Endodermal cell (in vitro differentiated cells): Measurements from ENCODE around the gene CDC6. TPM values are rescaled to one million over a fixed set of nuclear protein-coding genes. Genes with fewer than 3 reads are reported as not detected.
A peak's percentile ranks its signal among the peaks of the same experiment; 100 is the strongest.

ENCODE experiments used
- DNase-seq: peaks from one replicate; pipeline ENCODE4 v3.0.0-alpha.2; 2017
- H3K27ac ChIP-seq: 2 replicates; pipeline ENCODE4 v1.5.1; 2013; ENCODE audit warnings: mild to moderate bottlenecking, low read depth, low read length, moderate library complexity
- H3K27me3 ChIP-seq: 2 replicates; pipeline ENCODE4 v1.6.1; 2013; ENCODE audit warnings: mild to moderate bottlenecking, low read length, moderate library complexity; ENCODE audit not compliant: insufficient read depth, control insufficient read depth, poor library complexity, severe bottlenecking
- H3K36me3 ChIP-seq: 2 replicates; pipeline ENCODE4 v1.7.0; 2013; ENCODE audit warnings: mild to moderate bottlenecking, low read length, moderate library complexity; ENCODE audit not compliant: control insufficient read depth, insufficient read depth
- H3K4me1 ChIP-seq: one replicate; pipeline ENCODE4 v1.7.0; 2013; ENCODE audit warnings: low read length; ENCODE audit not compliant: control insufficient read depth, insufficient read depth
- H3K4me3 ChIP-seq: 2 replicates; pipeline ENCODE4 v1.5.1; 2013; ENCODE audit warnings: mild to moderate bottlenecking, low read length, moderate library complexity
- H3K9ac ChIP-seq: 2 replicates; pipeline ENCODE4 v1.6.1; 2013; ENCODE audit warnings: mild to moderate bottlenecking, low read length, moderate library complexity; ENCODE audit not compliant: poor library complexity, severe bottlenecking; ENCODE audit errors: extremely low read depth
- H3K9me3 ChIP-seq: 2 replicates; pipeline ENCODE4 v1.6.1; 2013; ENCODE audit warnings: mild to moderate bottlenecking, low read length, moderate library complexity; ENCODE audit not compliant: control insufficient read depth
- H3K27ac Mint-ChIP-seq: 2 replicates; pipeline ENCODE4 v1.8.0; 2020; ENCODE audit warnings: mixed read lengths
- H3K27me3 Mint-ChIP-seq: 2 replicates; pipeline ENCODE4 v1.8.0; 2021; ENCODE audit warnings: mild to moderate bottlenecking, mixed read lengths; ENCODE audit not compliant: insufficient read depth
- H3K36me3 Mint-ChIP-seq: 2 replicates; pipeline ENCODE4 v1.8.0; 2020; ENCODE audit warnings: low read depth, mixed read lengths
- H3K4me1 Mint-ChIP-seq: 2 replicates; pipeline ENCODE4 v1.8.0; 2020; ENCODE audit warnings: mixed read lengths
- H3K4me3 Mint-ChIP-seq: 2 replicates; pipeline ENCODE4 v1.8.0; 2020; ENCODE audit warnings: mild to moderate bottlenecking, moderate library complexity, mixed read lengths
- H3K9me3 Mint-ChIP-seq: 2 replicates; pipeline ENCODE4 v1.8.0; 2020; ENCODE audit warnings: mild to moderate bottlenecking, mixed read lengths
- CTCF ChIP-seq: fragments of 200-600 bp; sonication (generic); conservative IDR thresholded peaks from 2 replicates; pipeline ENCODE4 v1.5.0; 2021; ENCODE audit warnings: antibody characterized with exemption, mild to moderate bottlenecking
- WGBS, 2 experiments: methylation state at CpG; one replicate each; pipeline versions ENCODE4 v1.1.5 to v1.1.7; 2013; ENCODE audit warnings: missing lambda C conversion rate in 2 of 2, mixed read lengths in 1 of 2; ENCODE audit not compliant: insufficient coverage in 1 of 2, insufficient read length in 1 of 2; 5-methylcytosine and 5-hydroxymethylcytosine counted together
- total RNA-seq, 2 donors: library from RNA; stranded (reverse); fragmentation: NEBNext Ultra II Directional in 1 of 2; extraction: Animal tissue kit (Norgen Biotek cat#: 25700) in 1 of 2; gene quantifications; 2 replicates in 1 of 2; 3 replicates in 1 of 2; pipeline ENCODE4 v1.2.1, GENCODE V29; 2021

The CDC6 gene
- total RNA-seq, 2 donors from 2014 or later = 88.4 to 95.4 TPM

- H3K27me3 Mint-ChIP-seq = peaks cover 23% of the 10 kb centered on the region
- Histone ChIP-seq H3K4me3 (no peak overlapping the region), H3K4me1 (peaks cover 7% of the 10 kb centered on the region), H3K27ac (no peak overlapping the region), H3K36me3 (no peaks in the 10 kb centered on the region), H3K9ac (no peak overlapping the region), H3K27me3 (no peaks in the 10 kb centered on the region), H3K9me3 (no peaks in the 10 kb centered on the region)
- no peak for DNase-seq
- H3K4me1 Mint-ChIP-seq = peaks cover 31% of the 10 kb centered on the region
- no peak for TF ChIP-seq CTCF
- no peak overlapping the region for H3K27ac Mint-ChIP-seq
- no peak overlapping the region for H3K4me3 Mint-ChIP-seq
- H3K36me3 Mint-ChIP-seq = peaks cover 10% of the 10 kb centered on the region
- no peaks in the 10 kb centered on the region for H3K9me3 Mint-ChIP-seq
- 94 to 100% methylated on average over 2 to 5 of the region's 5 CpGs for WGBS, 2 experiments
Measured at GRCh38 chr17:40338058-40338457, 50.4 kb downstream of the CDC6 start.

GRCh38 chr17:40338941-40339649 lies 51.4 kb downstream of the CDC6 start:
- Histone ChIP-seq H3K36me3 (no peaks in the 10 kb centered on the region), H3K27me3 (no peaks in the 10 kb centered on the region), H3K9me3 (no peaks in the 10 kb centered on the region), H3K4me3 (no peak overlapping the region), H3K9ac (no peak overlapping the region), H3K4me1 (peaks cover 11% of the 10 kb centered on the region), H3K27ac (no peak overlapping the region)
- 90 to 92% methylated on average over 8 to 12 of the region's 13 CpGs for WGBS, 2 experiments
- Mint-ChIP-seq H3K27ac (no peak overlapping the region), H3K4me3 (no peak overlapping the region), H3K36me3 (peaks cover 7% of the 10 kb centered on the region), H3K27me3 (peaks cover 23% of the 10 kb centered on the region), H3K4me1 (peaks cover 40% of the 10 kb centered on the region), H3K9me3 (no peaks in the 10 kb centered on the region)
- DNase-seq = no peak
- no peak for TF ChIP-seq CTCF

GRCh38 chr17:40340327-40340726 lies 52.6 kb downstream of the CDC6 start:
- Histone ChIP-seq H3K4me3 (no peak overlapping the region), H3K4me1 (peaks cover 13% of the 10 kb centered on the region), H3K27ac (no peak overlapping the region), H3K36me3 (no peaks in the 10 kb centered on the region), H3K9ac (no peak overlapping the region), H3K9me3 (no peaks in the 10 kb centered on the region), H3K27me3 (no peaks in the 10 kb centered on the region)
- Mint-ChIP-seq H3K27me3 (peaks cover 20% of the 10 kb centered on the region), H3K36me3 (peaks cover 7% of the 10 kb centered on the region), H3K4me1 (peaks cover 36% of the 10 kb centered on the region), H3K4me3 (peak overlapping the region; percentile 72), H3K9me3 (no peaks in the 10 kb centered on the region), H3K27ac (no peak overlapping the region)
- whole genome bisulfite sequencing, 2 experiments = 100% methylated on average over 1 of the region's 1 CpG
- DNase-seq = no peak
- TF ChIP-seq CTCF = no peak
